Measurements from ENCODE around the gene TTC28. TPM values are rescaled to one million over a fixed set of nuclear protein-coding genes. Genes with fewer than 3 reads are reported as not detected.

Gene TTC28
- total RNA-seq, 1 experiment from 2014 or later = 7.6 TPM

DNA sequence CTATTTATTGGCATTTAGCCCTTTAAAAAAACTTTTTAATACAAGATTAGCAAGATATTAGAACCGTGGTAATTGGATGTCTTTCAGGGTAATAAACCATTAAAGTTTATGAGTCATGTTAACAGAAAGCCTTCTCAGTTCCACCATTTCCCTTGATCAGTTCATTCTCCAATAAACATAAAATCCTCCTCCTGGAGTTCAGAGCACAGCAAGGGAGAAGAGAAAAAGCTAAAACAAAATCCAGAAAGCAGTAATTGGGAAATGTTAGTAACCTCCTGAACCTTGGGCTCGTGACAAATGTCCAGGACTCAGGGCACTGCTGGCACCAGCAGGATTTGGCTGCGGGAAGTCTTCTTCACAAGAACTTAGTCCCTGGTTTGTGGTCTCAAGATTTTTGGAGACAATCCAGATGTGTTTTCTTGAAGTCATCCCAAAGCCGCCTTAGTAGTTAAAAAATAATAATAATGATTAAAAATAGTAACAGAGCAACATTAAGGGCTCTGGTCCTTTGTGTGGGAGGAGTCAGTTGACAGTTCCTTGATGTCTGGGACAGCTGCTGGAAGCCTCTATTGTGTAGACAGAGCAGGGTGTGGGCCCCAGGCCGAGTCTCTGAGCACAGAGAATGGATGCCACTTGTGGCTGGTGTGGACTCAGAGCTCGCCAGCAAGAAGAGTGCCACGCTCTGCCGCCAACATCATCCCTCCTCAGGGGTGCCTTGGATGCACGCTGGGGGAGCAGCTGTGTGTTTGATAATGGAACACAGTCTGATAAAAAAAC is 717.2 kb downstream of the TTC28 start:
- DNase-seq (ENCODE audit: low spot score) = peak; percentile 34
- in situ Hi-C loops (cut with HindIII; ENCODE audit: low sequenced_read_pairs) = no loop called here

DNA sequence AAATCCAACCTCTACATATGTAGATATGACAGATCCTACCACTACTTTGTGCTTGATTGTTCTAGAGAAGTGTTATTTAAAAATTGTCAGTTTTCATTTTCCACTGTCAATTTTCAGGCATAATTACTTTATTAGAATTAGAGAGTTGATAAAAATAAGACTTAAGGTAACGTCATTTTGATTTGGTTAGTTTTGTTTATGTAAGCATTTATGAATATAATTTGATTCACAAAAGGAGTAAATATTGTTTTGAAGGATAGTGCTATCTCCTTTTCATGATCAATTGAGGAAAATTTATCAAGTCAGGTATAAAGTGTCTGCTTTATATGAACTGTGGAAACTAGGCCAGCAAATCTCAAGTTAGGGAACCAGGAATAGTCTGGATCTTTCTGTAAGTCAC is 718.0 kb downstream of the TTC28 start:
- no peak for DNase-seq (ENCODE audit: low spot score)
- in situ Hi-C loops (cut with HindIII; ENCODE audit: low sequenced_read_pairs) = no loop called here

DNA sequence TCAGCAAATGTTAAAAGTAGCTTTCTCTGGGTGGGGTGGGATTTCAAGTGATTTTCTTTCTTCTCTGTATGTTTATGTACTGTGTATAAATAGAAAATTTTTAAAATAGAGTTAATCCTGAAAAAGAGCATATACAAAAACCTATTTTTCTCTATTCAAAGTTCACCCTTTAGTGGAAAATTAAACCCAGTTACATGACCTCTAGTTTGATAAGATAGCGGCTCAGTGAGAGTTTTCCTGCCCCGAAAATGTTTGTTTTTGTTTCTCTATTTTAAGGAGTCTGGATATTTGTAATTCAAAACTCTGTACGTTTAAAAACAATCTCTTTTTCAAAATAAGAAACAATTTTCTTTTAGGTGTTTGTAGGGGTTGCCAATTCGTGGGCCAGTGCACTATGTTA is 718.5 kb downstream of the TTC28 start:
- in situ Hi-C loops (cut with HindIII; ENCODE audit: low sequenced_read_pairs) = no loop called here
- DNase-seq (ENCODE audit: low spot score) = no peak

DNA sequence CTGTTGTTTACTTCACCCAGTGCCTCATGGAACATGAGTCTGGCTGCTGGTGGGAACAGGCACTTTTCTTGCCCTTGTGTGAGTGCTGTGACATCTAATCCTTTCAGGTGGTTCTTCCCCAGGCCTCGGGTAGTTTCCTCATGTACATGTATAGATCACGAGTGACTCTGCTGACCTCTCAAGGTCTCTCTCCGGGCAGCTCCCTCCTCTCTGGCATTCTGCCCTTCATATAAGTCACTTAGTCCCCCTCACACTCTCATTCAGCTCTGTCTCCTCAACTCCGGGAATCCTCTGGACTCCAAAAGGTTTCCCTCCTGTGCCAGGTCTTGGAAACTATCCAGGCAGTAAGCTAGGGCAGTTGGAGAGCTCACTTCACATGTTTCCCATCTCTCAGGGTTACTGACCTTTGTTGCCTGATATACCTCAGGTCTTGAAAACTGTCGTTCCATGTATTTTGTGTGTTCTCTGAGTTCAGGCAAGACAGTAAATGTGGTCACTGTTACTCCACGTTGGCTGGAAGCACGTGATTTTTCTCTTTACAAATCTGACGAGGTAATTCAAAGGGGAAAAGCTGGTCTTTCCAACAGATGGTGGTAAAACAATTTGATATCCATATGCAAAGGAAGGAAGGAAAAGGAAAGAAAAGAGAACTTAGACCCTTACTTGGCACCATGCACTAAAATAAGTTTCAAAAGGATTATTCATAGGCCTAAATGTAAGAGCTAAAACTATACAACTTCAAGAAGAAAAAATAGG is 720.1 kb downstream of the TTC28 start:
- DNase-seq (ENCODE audit: low spot score) = no peak
- in situ Hi-C loops (cut with HindIII; ENCODE audit: low sequenced_read_pairs) = no loop called here

DNA sequence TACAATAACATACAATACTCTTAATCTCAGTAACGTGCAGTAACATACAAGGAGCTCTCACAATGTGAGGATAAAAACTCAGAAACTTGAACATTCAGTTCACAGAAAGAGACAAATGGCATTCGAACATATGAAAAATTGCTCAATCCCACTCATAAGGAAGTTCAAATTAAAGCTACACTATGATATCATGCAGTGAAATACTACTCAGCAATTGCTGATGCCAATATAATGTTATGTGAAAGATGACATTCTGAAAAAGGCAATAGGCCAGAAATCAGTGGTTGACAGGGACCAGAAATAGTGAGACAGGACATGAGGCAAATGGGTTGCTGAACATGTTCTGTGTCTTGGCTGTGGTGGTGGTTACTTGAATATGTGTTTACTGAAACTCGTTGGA is 726.9 kb downstream of the TTC28 start:
- no peak for DNase-seq (ENCODE audit: low spot score)
- in situ Hi-C loops (cut with HindIII; ENCODE audit: low sequenced_read_pairs) = no loop called here

DNA sequence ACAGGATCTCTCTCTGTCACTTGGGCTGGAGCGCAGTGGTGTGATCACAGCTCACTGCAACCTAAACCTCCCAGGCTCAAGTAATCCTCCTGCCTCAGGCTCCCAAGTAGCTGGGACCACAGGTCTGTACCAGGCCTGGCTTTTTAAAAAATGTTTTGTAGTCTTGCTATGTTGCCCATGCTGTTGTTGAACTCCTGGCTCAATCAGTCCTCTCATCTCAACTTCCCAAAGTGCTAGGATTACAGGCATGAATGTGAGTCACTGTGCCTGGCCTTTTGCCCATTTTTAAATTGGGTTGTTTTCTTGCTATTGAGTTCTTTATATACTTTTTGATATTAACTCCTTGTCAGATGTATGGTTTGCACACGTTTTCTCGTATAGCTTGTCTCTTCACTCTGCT is 727.5 kb downstream of the TTC28 start:
- in situ Hi-C loops (cut with HindIII; ENCODE audit: low sequenced_read_pairs) = no loop called here
- DNase-seq (ENCODE audit: low spot score) = no peak

DNA sequence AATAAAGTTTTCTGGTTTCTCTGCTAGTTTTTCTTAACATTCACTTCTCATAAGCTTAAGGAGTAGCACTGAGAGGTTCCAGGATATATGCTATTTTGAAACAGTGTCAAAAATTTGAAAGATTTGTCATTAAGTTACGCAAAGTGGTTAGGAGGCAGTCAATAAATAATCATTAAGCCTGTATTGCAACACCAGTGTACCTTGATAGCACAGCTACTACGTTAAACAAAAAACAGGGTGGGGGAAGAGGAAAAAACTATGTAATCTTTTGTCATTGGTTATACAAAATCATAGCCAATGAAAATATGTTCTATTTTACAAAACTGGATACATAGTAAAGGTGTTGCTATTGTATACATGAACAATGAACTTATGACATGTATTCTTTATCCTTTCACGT is 730.2 kb downstream of the TTC28 start:
- in situ Hi-C loops (cut with HindIII; ENCODE audit: low sequenced_read_pairs) = no loop called here
- no peak for DNase-seq (ENCODE audit: low spot score)

DNA sequence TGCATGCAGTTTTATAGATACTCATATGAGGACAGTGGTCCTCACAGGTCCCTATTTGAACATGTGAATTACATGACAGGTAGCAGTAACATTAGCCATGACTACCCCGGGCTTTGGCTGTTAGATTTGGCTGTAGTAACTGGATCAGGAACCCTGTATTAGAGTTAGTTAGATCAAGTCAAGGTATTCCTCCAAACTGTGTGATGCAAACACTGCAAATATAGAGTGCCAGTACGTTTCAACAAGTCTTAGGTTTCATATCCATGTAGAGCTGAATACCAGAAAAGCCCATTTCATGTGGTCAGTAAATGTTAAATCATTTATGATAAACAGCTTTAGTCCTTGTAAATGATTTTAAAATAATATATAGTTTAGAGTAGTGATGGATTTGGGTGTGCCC is 731.1 kb downstream of the TTC28 start:
- no peak for DNase-seq (ENCODE audit: low spot score)
- in situ Hi-C loops (cut with HindIII; ENCODE audit: low sequenced_read_pairs) = no loop called here

DNA sequence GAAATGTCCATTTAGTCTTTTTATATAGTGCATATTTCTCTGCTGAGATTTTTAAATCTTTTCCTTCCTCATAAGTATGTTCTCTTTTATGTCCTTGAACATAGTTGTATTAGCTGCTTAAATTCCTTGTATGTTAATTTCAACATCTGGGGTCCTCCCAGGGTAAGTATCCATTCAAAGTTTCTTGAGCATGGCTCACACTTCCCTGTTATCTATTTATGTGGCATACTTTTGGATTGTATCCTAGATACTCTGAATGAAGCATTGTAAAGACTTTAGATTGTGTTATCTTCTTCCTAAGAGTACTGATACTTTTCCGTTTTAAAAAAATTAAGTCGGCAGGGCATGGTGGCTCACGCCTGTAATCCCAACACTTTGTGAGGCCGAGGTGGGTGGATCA is 732.2 kb downstream of the TTC28 start:
- in situ Hi-C loops (cut with HindIII; ENCODE audit: low sequenced_read_pairs) = no loop called here

DNA sequence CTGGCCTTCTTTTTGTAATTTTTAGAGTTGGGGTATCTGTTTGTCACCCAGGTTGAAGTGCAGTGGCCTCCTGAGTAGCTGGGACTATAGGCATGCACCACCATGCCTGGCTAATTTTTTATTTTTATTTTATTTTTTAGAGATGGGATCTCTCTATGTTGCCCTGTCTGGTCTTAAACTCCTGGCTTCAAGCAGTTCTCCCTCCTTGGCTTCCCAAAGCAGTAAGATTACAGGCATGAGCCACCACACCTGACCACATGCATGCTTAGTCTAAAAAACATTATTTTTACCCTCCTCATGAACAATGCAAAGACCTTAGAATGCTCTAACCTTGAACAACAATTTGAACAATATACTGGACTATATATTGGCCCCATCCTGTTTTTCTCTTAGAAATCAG is 738.5 kb downstream of the TTC28 start:
- in situ Hi-C loops (cut with HindIII; ENCODE audit: low sequenced_read_pairs) = no loop called here
- no peak for DNase-seq (ENCODE audit: low spot score)

More for the DNA sequence above, 732.2 kb downstream of the TTC28 start:
- no peak for DNase-seq (ENCODE audit: low spot score)

DNA sequence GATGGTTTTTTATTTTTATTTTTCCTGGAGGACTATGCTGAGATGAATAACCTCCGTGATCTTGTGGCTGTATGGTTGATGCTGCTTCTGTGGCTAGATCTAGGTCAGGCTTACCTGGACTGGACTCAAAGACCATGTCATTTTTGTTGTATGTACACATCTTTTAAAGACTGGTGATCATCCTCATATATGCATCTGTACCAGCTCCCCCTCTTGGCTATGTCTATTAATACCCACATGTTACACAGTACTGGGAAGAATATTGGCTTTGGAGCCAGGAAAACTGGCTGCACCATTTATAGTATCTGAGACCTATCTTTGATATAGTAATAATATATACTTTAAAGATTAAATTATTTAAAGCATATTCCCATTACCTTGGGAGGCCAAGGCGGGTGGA is 742.2 kb downstream of the TTC28 start:
- DNase-seq (ENCODE audit: low spot score) = no peak
- in situ Hi-C loops (cut with HindIII; ENCODE audit: low sequenced_read_pairs) = no loop called here

DNA sequence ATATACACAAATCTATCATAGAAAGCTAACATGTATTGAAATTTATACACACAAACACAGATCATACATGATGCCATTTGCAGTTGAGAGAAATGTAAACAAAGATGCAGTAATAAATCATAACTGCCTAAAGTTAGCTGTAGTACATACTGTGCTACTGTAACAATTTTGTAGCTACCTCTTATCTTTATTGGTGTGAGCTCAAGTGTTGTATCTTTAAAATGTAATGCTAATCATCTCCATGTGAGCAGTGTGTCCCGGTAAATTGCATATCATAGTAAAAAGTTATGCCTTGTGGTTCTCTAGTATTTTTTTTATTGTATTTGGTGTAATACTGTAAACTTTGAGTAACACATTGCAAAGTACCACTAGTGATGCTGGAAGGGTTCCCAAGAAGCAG is 743.7 kb downstream of the TTC28 start:
- in situ Hi-C loops (cut with HindIII; ENCODE audit: low sequenced_read_pairs) = no loop called here
- DNase-seq (ENCODE audit: low spot score) = no peak

DNA sequence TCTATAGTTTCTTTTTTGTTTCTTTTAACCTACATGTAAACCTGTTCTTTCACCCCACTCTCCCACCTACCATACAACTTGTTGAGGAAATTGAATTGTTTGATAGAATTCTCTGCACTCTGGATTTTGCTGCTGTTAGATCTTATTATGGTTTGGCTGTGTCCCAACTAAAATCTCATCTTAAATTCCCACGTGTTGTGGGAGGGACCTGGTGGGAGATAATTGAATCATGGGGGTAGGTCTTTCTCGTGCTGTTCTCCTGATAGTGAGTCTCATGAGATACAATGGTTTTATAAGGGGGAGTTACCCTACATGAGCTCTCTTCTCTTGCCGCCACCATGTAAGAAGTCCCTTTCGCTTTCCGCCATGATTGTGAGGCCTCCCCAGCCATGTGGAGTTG is 745.6 kb downstream of the TTC28 start:
- in situ Hi-C loops (cut with HindIII; ENCODE audit: low sequenced_read_pairs) = no loop called here
- no peak for DNase-seq (ENCODE audit: low spot score)

DNA sequence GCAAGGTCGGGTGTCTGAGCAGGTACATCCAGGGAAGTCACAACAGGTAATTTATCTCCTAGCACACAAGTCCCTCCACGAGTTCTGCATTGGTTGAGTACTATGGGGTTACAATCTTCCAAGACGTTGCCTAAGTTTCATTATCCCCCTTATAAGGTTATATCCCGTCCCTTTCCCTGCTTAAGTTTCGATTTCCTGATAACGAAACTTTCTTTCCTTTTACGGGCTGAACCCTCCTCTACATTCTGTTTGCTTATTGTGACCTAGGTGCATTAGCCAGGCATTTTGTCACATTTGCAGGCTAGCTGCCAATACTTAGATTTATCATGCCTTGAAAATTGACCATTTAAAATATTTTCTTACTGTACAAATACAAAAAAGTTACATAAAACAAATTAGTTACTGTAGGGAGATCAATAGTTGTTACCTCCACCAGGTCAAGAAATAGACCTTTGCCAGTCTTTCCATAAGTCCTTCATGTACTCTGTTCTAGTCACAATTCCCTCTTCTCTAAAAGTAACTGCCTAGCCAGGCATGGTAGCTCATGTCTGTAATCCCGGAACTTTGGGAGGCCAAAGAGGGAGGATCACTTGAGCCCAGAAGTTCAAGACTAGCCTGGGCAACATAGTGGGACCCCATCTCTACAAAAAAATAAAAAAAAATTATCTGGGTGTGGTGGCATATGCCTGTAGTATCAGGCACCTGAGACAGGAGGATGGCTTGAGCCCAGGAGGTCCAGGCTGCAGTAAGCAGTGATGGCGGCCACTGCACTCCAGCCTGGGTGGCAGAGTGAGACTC is 746.3 kb downstream of the TTC28 start:
- in situ Hi-C loops (cut with HindIII; ENCODE audit: low sequenced_read_pairs) = no loop called here

DNA sequence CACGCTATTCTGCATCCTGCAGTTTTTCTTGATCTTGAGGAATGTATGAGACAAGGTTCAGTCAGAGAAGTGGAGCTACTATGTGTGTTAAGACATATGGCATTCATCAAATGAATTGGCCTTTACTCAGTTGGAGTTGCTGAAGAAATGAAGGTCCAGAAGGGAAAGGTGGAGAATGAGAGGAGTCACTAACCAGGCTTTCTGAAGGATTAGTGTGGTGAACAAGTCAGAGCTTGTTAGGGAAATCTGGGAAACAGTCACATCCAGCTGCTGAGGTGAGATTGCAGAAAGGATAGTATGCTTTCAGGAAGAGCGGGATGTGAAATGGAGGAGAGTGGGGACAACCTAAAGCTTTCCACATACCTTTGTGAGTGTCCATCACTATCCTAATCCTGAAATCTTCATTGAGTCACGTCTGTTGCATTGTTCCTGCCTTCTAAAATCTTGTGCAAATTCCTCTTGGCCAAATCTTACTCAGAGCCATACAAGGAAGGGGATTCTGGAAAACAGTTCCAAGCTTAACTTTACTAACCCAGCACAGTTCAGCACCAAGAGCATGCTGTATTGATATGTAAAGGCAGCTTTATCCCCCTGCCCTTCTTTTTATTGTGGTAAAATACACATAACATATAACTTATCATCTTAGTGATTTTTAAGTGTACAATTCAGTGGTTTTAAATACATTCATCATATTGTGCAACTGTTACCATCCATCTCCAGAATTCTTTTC is 749.1 kb downstream of the TTC28 start:
- in situ Hi-C loops (cut with HindIII; ENCODE audit: low sequenced_read_pairs) = no loop called here

More for the DNA sequence above, 746.3 kb downstream of the TTC28 start:
- DNase-seq (ENCODE audit: low spot score) = no peak

More for the DNA sequence above, 749.1 kb downstream of the TTC28 start:
- no peak for DNase-seq (ENCODE audit: low spot score)

Other genes starting within 250 kb of the TTC28 start
- 48.6 and 53.9 TPM in 2 replicates for gene CHEK2, start 62.0 kb upstream of the TTC28 start, total RNA-seq (2014; rRNA removed; shearing (Covaris generic))
- gene HSCB, start 62.2 kb upstream of the TTC28 start, total RNA-seq (2014; rRNA removed; shearing (Covaris generic)) = 33.2 and 38.1 TPM in 2 replicates
- gene CCDC117, start 92.9 kb upstream of the TTC28 start, total RNA-seq (2014; rRNA removed; shearing (Covaris generic)) = 46.4 and 49.5 TPM in 2 replicates
- gene XBP1, start 120.7 kb upstream of the TTC28 start, total RNA-seq (2014; rRNA removed; shearing (Covaris generic)) = 107 and 124 TPM in 2 replicates
- 11.9 and 13.8 TPM in 2 replicates for gene ZNRF3, start 203.7 kb upstream of the TTC28 start, total RNA-seq (2014; rRNA removed; shearing (Covaris generic))

All from G401 (cell line).